NK-92 treated with Interleukin-12 subunit alpha and Interleukin-12 subunit beta, amount 100 ng/mL, for 24 hours (cell line): Measurements from ENCODE around the gene IL17RE.
"Not testable (repeated sequence)": the region's sequence is repeated elsewhere in the genome, so short reads cannot be mapped to it uniquely, and the experiment has no call there.

Experiments used
- DNase-seq: peaks from one replicate; lab custom pipeline; 2025; lab: John Stamatoyannopoulos, UW

IL17RE gene, protein sequence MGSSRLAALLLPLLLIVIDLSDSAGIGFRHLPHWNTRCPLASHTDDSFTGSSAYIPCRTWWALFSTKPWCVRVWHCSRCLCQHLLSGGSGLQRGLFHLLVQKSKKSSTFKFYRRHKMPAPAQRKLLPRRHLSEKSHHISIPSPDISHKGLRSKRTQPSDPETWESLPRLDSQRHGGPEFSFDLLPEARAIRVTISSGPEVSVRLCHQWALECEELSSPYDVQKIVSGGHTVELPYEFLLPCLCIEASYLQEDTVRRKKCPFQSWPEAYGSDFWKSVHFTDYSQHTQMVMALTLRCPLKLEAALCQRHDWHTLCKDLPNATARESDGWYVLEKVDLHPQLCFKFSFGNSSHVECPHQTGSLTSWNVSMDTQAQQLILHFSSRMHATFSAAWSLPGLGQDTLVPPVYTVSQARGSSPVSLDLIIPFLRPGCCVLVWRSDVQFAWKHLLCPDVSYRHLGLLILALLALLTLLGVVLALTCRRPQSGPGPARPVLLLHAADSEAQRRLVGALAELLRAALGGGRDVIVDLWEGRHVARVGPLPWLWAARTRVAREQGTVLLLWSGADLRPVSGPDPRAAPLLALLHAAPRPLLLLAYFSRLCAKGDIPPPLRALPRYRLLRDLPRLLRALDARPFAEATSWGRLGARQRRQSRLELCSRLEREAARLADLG

DNA sequence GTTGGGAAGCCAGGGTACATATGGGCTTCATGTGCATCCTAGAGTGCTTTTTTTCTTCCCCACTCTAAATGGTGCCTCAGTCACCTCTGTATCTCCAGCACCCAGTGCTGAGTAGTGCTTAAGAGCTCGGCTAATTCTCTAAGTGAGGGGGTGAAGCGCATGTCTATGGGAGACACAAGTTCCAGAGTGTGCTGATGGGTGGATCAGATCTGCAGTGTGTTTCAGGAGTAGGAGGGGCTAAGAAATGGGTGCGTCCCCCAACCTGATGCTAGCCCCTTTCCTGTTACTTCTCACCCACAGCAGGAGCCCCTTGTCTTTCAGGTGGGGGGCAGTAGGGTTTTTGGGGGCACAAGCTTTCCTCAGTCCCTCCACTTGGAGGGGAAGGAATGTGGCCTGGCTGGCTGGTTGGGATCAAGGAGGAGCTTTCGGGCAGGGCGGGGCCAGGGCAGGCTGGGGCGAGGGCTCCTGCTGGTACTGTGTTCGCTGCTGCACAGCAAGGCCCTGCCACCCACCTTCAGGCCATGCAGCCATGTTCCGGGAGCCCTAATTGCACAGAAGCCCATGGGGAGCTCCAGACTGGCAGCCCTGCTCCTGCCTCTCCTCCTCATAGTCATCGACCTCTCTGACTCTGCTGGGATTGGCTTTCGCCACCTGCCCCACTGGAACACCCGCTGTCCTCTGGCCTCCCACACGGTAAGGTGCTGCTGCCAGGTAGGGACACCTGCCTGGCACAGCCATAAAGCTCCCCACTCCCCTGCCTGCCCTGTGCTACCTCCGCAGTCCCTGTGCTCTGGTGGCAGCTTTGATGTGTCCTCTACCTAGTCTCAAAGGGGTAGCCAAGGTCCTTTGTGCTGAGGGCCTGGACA lies at the start of gene IL17RE:
Gene IL17RE, plus strand, starts transcription at position 477 of the 866 bp plus-strand sequence. Its CDS starts 85 bp downstream, at position 562.
- no peak for DNase-seq

GRCh38 chr3:9854291-9854940 lies 48.2 kb upstream of the IL17RE start:
- not testable (repeated sequence) for DNase-seq

DNA sequence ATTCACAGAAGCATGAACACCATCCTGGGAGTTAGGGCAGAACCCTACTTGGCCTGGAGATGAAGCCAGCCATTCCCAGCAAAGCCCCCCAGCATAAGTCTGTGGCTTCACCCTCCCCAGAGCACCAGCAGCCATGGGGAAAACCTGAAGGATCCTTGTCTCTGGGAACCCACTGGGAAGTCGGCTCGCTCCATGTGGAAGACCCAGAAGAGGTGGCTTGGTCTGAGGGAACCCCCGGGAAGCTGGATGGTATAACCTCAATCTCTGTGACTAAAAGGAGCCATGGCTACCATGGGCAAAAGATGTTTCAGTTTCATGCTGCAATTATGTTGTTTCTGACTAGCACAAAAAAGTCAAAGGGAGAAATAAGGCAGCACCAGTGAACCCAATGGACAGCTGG lies 47.1 kb upstream of the IL17RE start:
- DNase-seq = no peak

GRCh38 chr3:9859530-9860025 lies 43.1 kb upstream of the IL17RE start:
- no peak for DNase-seq

DNA sequence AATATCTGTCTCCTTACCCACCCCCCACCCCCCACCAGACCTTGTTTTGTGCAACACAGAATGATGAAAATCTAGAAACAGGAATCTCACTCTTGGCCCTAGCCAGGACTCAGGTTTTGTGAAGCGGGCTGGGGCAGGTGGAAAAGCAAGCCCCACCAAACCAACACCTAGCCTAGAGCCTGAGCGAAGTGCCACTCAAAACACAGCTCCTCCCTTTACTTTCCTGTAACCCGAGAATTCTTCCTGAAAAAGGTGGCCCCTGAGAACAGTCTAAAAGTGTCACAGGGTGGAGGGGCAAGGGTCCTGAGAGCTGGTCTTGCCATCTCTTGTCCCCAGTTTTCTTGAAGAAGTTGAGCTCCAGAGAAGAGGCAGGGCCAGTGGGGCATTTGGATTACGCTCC lies 41.4 kb upstream of the IL17RE start:
- no peak for DNase-seq

GRCh38 chr3:9861626-9862130 lies 41.0 kb upstream of the IL17RE start:
- DNase-seq = no peak

DNA sequence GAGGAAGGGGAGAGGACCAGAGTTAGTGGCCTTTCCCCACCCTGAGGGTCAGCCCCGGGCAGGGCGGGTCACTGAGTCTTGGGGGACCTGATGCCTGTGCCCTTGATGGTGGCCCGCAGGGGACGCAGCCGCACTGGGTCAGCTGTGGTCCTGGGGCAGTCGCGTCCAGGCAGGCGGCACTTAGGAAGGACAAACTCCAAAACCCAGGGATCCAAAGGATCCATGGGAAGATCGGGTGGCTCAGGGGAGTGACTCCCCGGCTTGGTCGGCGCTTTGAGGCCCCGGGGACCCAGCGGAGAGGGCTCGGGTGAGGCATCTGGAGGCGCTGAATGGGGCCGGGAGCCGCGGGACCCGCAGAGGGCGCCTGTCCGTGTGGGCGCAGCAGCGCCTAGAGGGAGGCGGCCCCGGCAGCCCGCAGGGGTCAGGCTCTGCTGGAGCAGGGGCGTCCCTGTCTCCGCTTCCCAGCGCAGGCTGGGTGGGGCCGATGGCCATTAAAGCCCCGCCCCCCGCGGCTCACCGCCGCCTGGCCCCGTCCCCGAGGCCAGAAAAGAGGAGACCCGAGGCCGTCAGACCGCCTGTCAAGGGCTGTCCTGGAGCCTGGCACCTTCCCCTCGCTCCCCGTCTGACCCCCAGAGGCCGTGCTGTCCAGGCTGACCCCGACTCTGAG lies 40.1 kb upstream of the IL17RE start:
- no peak for DNase-seq

GRCh38 chr3:9863058-9863772 lies 39.4 kb upstream of the IL17RE start:
- no peak for DNase-seq

GRCh38 chr3:9864200-9864927 lies 38.3 kb upstream of the IL17RE start:
- no peak for DNase-seq

GRCh38 chr3:9865125-9865637 lies 37.5 kb upstream of the IL17RE start:
- DNase-seq = not testable (repeated sequence)

DNA sequence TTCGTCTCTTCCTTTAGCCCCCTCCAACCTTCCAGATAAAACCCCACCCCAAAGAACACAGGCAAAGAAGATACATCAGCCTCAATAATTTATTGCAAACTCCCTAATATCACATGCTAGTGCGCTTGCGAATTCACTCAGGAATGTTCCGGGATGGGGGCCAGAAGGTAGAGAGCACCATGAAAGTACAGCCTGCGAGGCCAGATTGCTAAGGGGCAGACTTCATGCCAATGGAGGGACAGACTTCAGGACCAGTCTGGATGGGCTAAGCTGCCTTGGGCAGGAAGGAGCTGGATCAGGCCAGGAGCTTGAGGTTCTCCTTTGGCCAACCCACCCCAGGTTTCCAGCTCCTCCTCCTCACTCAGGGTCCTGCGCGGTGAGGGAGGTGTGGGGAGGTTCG lies 36.0 kb upstream of the IL17RE start:
- no peak for DNase-seq

DNA sequence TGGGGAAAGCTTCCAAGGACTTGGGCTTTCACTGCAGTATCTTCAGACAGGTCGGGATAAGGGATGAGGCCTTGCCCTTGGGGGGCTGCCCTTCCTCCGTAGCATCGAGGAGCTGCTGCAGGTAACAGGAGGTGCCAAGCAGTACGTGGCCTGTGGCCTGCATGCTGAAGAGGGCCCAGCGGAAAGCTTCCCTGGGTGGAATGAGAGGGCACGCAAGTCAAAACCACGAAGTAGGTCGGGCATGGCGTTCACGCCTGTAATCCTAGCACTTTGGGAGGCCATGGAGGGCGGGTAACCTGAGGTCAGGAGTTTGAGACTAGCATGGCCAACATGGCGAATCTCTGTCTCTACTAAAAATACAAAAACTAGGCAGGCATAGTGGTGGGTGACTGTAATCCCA lies 35.5 kb upstream of the IL17RE start:
- no peak for DNase-seq

- no peak for DNase-seq
Measured at GRCh38 chr3:9869955-9870354, 32.7 kb upstream of the IL17RE start.

- DNase-seq = no peak
Measured at GRCh38 chr3:9870978-9871377, 31.7 kb upstream of the IL17RE start.

DNA sequence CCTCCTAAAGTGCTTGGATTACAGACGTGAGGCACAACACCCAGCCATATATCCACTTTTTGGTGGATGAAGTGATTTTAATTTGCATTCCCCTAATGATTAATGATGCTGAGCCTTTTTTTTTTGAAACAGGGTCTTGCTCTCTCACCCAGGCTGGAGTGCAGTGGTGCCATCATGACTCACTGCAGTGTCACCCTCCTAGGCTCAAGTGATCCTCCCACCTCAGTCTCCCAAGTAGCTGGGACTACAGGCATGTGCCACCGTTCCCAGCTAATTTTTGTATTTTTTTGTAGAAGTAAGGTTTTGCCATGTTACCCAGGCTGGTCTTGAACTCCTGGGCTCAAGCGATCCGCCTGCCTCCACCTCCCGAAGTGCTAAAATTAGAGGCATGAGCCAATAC lies 30.6 kb upstream of the IL17RE start:
- not testable (repeated sequence) for DNase-seq

- no peak for DNase-seq
Measured at GRCh38 chr3:9875448-9875847, 27.2 kb upstream of the IL17RE start.

- not testable (repeated sequence) for DNase-seq
Measured at GRCh38 chr3:9876255-9876654, 26.4 kb upstream of the IL17RE start.

DNA sequence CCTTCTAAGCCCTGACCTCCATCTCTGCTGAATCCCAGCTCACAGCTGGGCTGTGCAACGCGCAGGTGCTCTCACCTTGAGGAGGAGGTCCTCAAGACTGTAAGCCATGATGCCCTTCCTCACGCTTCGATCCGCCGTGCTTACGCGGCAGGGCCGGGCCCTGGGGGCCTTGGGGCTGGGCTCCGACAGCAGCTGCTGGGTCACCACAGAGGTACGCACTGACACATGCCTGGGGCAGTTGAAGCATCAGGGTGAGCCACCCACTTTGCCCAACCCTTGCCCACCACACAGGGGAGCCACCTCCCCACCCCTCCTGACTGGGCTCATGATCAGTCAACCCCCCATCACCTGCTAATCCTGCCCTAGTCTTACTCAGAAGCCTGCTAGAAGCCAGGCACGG lies 25.7 kb upstream of the IL17RE start:
- no peak for DNase-seq

DNA sequence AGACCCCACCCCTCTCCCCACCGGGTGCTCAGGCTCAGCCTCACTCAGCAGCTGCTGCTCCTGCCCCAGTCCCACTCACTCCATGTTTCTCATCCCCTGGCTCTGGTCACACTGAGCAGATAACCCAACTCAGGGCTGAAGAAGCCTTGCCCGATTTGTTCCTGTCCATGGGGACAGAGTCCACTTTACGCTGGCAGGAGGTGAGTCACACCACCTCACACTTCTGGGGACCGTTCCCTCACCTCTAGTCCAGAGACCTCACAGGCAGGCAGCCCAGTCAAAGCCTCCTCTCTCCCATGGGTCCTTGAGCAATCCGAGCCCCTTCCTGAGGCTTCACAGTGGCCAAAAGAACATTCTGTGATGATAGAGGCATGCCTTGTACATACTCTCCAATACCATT lies 23.9 kb upstream of the IL17RE start:
- no peak for DNase-seq
